Epithelial cell of proximal tubule (primary cell): ENCODE data around the gene ANKRD33. TPM values are rescaled to one million over a fixed set of nuclear protein-coding genes. Genes with fewer than 3 reads are reported as not detected.

Experiments
- DNase-seq: peaks from one replicate; pipeline ENCODE4 v3.0.0-alpha.2; 2011; ENCODE audit warnings: low read depth
- H3K4me3 ChIP-seq: 2 replicates; pipeline ENCODE4 v1.5.1; 2011; ENCODE audit warnings: low read depth, mild to moderate bottlenecking, low read length
- CTCF ChIP-seq: conservative IDR thresholded peaks from 2 replicates; pipeline ENCODE4 v1.5.1; 2012; ENCODE audit warnings: low read depth, mild to moderate bottlenecking, low read length
- total RNA-seq: library from RNA; depleted of rRNA; stranded (reverse); fragments of >200 nt; gene quantifications from 2 replicates; pipeline ENCODE4 v1.2.3, GENCODE V29; 2015

The ANKRD33 gene
- total RNA-seq, 1 donor from 2014 or later = not detected

GRCh38 chr12:51941011-51941581 lies 53.2 kb downstream of the ANKRD33 start:
- no peak for DNase-seq
- no peak overlapping the region for H3K4me3 ChIP-seq
- no peak for TF ChIP-seq CTCF

Other genes with a start within 250 kb of the ANKRD33 start
- 0.29 and 3.7 TPM in 2 replicates for gene FIGNL2, start 39.4 kb upstream of the ANKRD33 start, total RNA-seq
- 2.4 and 3.6 TPM in 2 replicates for gene ACVRL1, start 19.4 kb downstream of the ANKRD33 start, total RNA-seq
- gene ACVR1B, start 63.6 kb downstream of the ANKRD33 start, total RNA-seq = 14.0 and 23.4 TPM in 2 replicates
- 1.7 and 2.9 TPM in 2 replicates for gene TAMALIN, start 118.8 kb downstream of the ANKRD33 start, total RNA-seq
- 2.2 and 4.3 TPM in 2 replicates for gene NR4A1, start 163.3 kb downstream of the ANKRD33 start, total RNA-seq
- 66.2 and 71.3 TPM in 2 replicates for gene ATG101, start 181.9 kb downstream of the ANKRD33 start, total RNA-seq
- gene SMIM41, start 191.6 kb downstream of the ANKRD33 start, total RNA-seq = not detected in 2 replicates